PC-9 (cell line): ENCODE measurements around the gene SHBG. TPM values are rescaled to one million over a fixed set of nuclear protein-coding genes. Genes with fewer than 3 reads are reported as not detected.

ENCODE experiments used
- BruUV-seq: library from RNA; stranded (reverse); fragments of 400-500 nt; replicated peaks from 2 replicates; lab custom pipeline; 2021; lab: Mats Ljungman, UMichigan
- CTCF ChIA-PET: fragments of 300-600 bp; sonication (Branson Sonifier 250); formaldehyde crosslinking; loops from one replicate; lab custom pipeline; 2022; ENCODE audit warnings: antibody characterized with exemption; lab: Charles Lee
- POLR2A ChIA-PET: fragments of 300-600 bp; sonication (Branson Sonifier 250); formaldehyde crosslinking; loops from one replicate; lab custom pipeline; 2022; ENCODE audit warnings: antibody characterized with exemption; ENCODE audit not compliant: unreplicated experiment; lab: Charles Lee
- DNase-seq, 2 experiments: peaks; one replicate each; pipeline versions ENCODE4 v3.0.0 to v3.0.0-alpha.2; 2015 to 2022; ENCODE audit warnings: mixed read lengths in 1 of 2
- H2AFZ ChIP-seq: fragments of 200-600 bp; sonication (generic); 2 replicates; pipeline ENCODE4 v1.8.1; 2017; ENCODE audit warnings: antibody characterized with exemption
- H3F3A ChIP-seq: fragments of 200-600 bp; sonication (generic); 2 replicates; pipeline ENCODE4 v1.8.1; 2017; ENCODE audit warnings: antibody characterized with exemption, mild to moderate bottlenecking, low read depth; ENCODE audit not compliant: insufficient read depth
- H3K27ac ChIP-seq: fragments of 200-600 bp; sonication (generic); 2 replicates; pipeline ENCODE4 v1.6.1; 2016; ENCODE audit warnings: mixed run types
- H3K27me3 ChIP-seq: fragments of 200-600 bp; sonication (generic); 2 replicates; pipeline ENCODE4 v1.6.1; 2016; ENCODE audit warnings: low read depth, mixed run types; ENCODE audit not compliant: insufficient read depth
- H3K36me3 ChIP-seq: fragments of 200-600 bp; sonication (generic); 2 replicates; pipeline ENCODE4 v1.6.1; 2016; ENCODE audit warnings: low read depth, mixed run types
- H3K4me1 ChIP-seq: fragments of 200-600 bp; sonication (generic); replicated peaks from 2 replicates; pipeline ENCODE4 v1.6.1; 2016; ENCODE audit warnings: mixed run types; ENCODE audit not compliant: insufficient read depth
- H3K4me2 ChIP-seq: fragments of 200-600 bp; sonication (generic); 2 replicates; pipeline ENCODE4 v1.6.1; 2017; ENCODE audit warnings: mixed run types
- H3K4me3 ChIP-seq: fragments of 200-600 bp; sonication (generic); 2 replicates; pipeline ENCODE4 v1.6.1; 2016; ENCODE audit warnings: mixed run types
- H3K79me2 ChIP-seq: fragments of 200-600 bp; sonication (generic); 2 replicates; pipeline ENCODE4 v1.6.1; 2017; ENCODE audit warnings: low read depth, mixed run types
- H3K9me2 ChIP-seq: fragments of 200-600 bp; sonication (generic); 2 replicates; pipeline ENCODE4 v1.8.1; 2017; ENCODE audit warnings: mild to moderate bottlenecking; ENCODE audit not compliant: insufficient read depth
- H3K9me3 ChIP-seq: fragments of 200-600 bp; sonication (generic); 2 replicates; pipeline ENCODE4 v1.8.1; 2016; ENCODE audit warnings: low read depth; ENCODE audit not compliant: insufficient read depth
- H4K20me1 ChIP-seq: fragments of 200-600 bp; sonication (generic); 2 replicates; pipeline ENCODE4 v1.8.1; 2017; ENCODE audit not compliant: insufficient read depth
- EZH2 ChIP-seq: fragments of 200-600 bp; sonication (generic); IDR thresholded peaks from 2 replicates; pipeline ENCODE4 v1.8.0; 2017; ENCODE audit warnings: antibody characterized with exemption, low read depth
- intact Hi-C: fragments of 100-400 bp; cut with micrococcal nuclease; formaldehyde crosslinking; loops from one replicate; pipeline ENCODE4 v1.10.0; 2022; ENCODE audit not compliant: unreplicated experiment
- total RNA-seq: library from RNA; stranded (reverse); gene quantifications from 2 replicates; pipeline ENCODE4 v1.2.3, GENCODE V29; 2021
- TF ChIP-seq, protein P1 (sequence below): fragments of 200-600 bp; sonication (generic); conservative IDR thresholded peaks from 2 replicates; pipeline ENCODE4 v1.6.1; 2017; ENCODE audit warnings: mixed run types, antibody characterized with exemption, mild to moderate bottlenecking, moderate library complexity

SHBG gene
- total RNA-seq, 1 experiment from 2014 or later = 0.52 TPM

DNA sequence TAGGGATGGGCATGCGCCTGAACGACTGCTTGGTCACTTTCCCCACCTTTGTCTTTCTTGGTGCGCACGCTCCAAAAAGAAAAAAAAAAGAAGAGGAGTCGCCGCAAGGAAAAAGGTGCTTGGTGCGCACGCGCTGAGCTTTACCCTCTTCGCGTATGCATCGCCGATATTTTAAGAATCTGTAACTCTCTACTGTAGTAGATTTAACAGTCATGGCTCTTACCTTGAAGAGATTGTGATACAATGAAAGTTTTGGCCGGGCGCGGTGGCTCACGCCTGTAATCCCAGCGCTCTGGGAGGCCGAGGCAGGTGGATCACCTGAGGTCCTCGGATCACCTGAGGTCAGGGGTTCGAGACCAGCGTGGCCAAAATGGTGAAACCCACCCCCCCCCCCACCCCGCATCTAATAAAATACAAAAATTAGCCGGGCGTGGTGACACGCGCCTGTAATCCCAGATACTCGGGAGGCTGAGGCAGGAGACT lies 14.6 kb upstream of the SHBG start:
- H2AFZ ChIP-seq = peak overlapping the region; percentile 71; the same call in 1 of the 2 replicates
- peaks cover 40% of the 10 kb centered on the region for H3K79me2 ChIP-seq
- H3K9me2 ChIP-seq = no peaks in the 10 kb centered on the region
- H3K4me3 ChIP-seq = peak overlapping the region; percentile 55
- CTCF ChIA-PET = interaction anchor here (0.6 to 1.3 kb wide), 9 partner anchors 35 to 705 kb away, joined by 3 to 9 read pairs (median 6); partner anchors contain the start of gene TP53
- H3K9me3 ChIP-seq = no peaks in the 10 kb centered on the region
- intact Hi-C loops = loop anchor here (1.0 to 2.0 kb wide), 3 partner anchors 25 to 71 kb away; partner anchors contain the start of gene SOX15
- no peaks in the 10 kb centered on the region for H3K27me3 ChIP-seq
- peak overlapping the region; percentile 73 for H3K27ac ChIP-seq
- POLR2A ChIA-PET = interaction anchor here (0.5 to 1.4 kb wide), 17 partner anchors 9 to 575 kb away, joined by 3 to 22 read pairs (median 6); partner anchors contain the start of genes ALOX12B, MPDU1, PLSCR3 and SAT2
- TF ChIP-seq, protein P1, sequence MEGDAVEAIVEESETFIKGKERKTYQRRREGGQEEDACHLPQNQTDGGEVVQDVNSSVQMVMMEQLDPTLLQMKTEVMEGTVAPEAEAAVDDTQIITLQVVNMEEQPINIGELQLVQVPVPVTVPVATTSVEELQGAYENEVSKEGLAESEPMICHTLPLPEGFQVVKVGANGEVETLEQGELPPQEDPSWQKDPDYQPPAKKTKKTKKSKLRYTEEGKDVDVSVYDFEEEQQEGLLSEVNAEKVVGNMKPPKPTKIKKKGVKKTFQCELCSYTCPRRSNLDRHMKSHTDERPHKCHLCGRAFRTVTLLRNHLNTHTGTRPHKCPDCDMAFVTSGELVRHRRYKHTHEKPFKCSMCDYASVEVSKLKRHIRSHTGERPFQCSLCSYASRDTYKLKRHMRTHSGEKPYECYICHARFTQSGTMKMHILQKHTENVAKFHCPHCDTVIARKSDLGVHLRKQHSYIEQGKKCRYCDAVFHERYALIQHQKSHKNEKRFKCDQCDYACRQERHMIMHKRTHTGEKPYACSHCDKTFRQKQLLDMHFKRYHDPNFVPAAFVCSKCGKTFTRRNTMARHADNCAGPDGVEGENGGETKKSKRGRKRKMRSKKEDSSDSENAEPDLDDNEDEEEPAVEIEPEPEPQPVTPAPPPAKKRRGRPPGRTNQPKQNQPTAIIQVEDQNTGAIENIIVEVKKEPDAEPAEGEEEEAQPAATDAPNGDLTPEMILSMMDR = no peak
- TF ChIP-seq EZH2 = no peak
- no peak for DNase-seq
- no peaks in the 10 kb centered on the region for H3F3A ChIP-seq
- H3K36me3 ChIP-seq = no peaks in the 10 kb centered on the region
- TSS peak; percentile 67 for BruUV-seq
- peaks cover 22% of the 10 kb centered on the region for H3K4me1 ChIP-seq
- H4K20me1 ChIP-seq = no peaks in the 10 kb centered on the region; the same call in 1 of the 2 replicates
- H3K4me2 ChIP-seq = peak overlapping the region; percentile 71

DNA sequence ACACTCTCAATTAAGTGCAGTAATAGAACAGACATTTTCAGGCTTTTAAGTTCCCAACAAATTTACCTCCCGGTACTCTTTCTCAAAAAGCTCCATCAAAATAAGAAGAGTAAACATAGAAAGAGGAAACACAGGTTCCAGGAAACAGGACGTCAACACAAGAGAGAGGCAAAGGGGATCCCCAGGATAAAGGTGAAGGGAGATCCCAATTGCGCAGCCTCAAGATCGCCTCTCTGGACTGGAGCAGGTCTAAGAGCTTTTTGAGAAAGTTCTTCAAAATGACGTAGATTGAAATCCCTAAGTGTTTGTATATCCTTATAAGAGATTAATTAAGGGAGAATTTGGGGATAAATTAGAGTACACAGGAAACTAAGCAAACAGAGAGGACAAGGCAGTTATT lies 11.3 kb upstream of the SHBG start:
- no peak overlapping the region for H2AFZ ChIP-seq
- no peaks in the 10 kb centered on the region for H3F3A ChIP-seq
- DNase-seq = no peak
- intact Hi-C loops = no loop called here
- H3K27me3 ChIP-seq = no peaks in the 10 kb centered on the region
- no peaks in the 10 kb centered on the region for H3K4me1 ChIP-seq
- BruUV-seq = no TSS peak
- H3K4me2 ChIP-seq = no peak overlapping the region
- H3K79me2 ChIP-seq = peaks cover 7% of the 10 kb centered on the region
- H3K9me3 ChIP-seq = no peaks in the 10 kb centered on the region
- no peaks in the 10 kb centered on the region for H3K36me3 ChIP-seq
- no peak for TF ChIP-seq EZH2
- TF ChIP-seq, protein P1 = no peak
- ChIA-PET POLR2A (no interaction called here), CTCF (no interaction called here)
- H3K4me3 ChIP-seq = no peak overlapping the region
- H3K27ac ChIP-seq = no peak overlapping the region
- H4K20me1 ChIP-seq = no peaks in the 10 kb centered on the region
- no peaks in the 10 kb centered on the region for H3K9me2 ChIP-seq

DNA sequence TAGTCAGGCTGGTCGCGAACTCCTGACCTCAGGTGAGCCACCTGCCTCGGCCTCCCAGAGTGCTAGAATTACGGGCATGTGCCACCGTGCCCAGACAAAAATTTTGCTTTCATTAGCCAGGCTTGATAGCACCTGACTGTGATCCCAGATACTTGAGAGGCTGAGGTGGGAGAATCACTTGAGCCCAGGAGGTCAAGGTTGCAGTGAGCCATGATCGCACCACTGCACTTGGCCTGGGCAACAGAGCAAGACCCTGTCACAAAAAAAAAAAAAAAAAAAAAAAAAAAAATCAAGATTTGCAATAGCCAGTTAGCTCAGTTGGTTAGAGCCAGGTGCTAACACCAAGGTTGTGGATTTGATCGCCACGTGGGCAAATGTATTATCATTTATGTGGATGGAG lies 9.1 kb upstream of the SHBG start:
- H2AFZ ChIP-seq = no peak overlapping the region
- H3K9me3 ChIP-seq = no peaks in the 10 kb centered on the region
- H3K4me2 ChIP-seq = no peak overlapping the region
- H3K9me2 ChIP-seq = no peaks in the 10 kb centered on the region
- H3K27me3 ChIP-seq = no peaks in the 10 kb centered on the region
- CTCF ChIA-PET = interaction anchor here (0.6 kb wide), 1 partner anchor 39 kb away, joined by 3 read pairs; no protein-coding TSS in a partner anchor
- H3K27ac ChIP-seq = no peak overlapping the region
- TF ChIP-seq, protein P1 = no peak
- no peak for TF ChIP-seq EZH2
- BruUV-seq = no TSS peak
- POLR2A ChIA-PET = interaction anchor here (0.6 kb wide), 1 partner anchor 145 kb away, joined by 11 read pairs; no protein-coding TSS in a partner anchor
- no peaks in the 10 kb centered on the region for H3K79me2 ChIP-seq
- H3K4me1 ChIP-seq = no peaks in the 10 kb centered on the region
- H3K36me3 ChIP-seq = no peaks in the 10 kb centered on the region
- DNase-seq = no peak
- H3F3A ChIP-seq = no peaks in the 10 kb centered on the region
- no peak overlapping the region for H3K4me3 ChIP-seq
- no peaks in the 10 kb centered on the region for H4K20me1 ChIP-seq
- intact Hi-C loops = no loop called here
